Panc1 (cell line): ENCODE measurements around the gene RFX7. TPM values are rescaled to one million over a fixed set of nuclear protein-coding genes. Genes with fewer than 3 reads are reported as not detected.
"Not testable (repeated sequence)": the region's sequence is repeated elsewhere in the genome, so short reads cannot be mapped to it uniquely, and the experiment has no call there.

Experiments used
- ATAC-seq: fragments of 200-7000 bp; cut with Tn5 transposase; 2 replicates; pipeline ENCODE4 v1.9.1; 2020; ENCODE audit warnings: mild to moderate bottlenecking, moderate library complexity
- BruUV-seq: library from RNA; stranded (reverse); fragments of 400-500 nt; replicated peaks from 2 replicates; lab custom pipeline; 2021; lab: Mats Ljungman, UMichigan
- CTCF ChIA-PET: fragments of 300-600 bp; sonication (Branson Sonifier 250); formaldehyde crosslinking; loops from one replicate; lab custom pipeline; 2022; ENCODE audit warnings: antibody characterized with exemption; lab: Charles Lee
- POLR2A ChIA-PET: fragments of 300-600 bp; sonication (Branson Sonifier 250); formaldehyde crosslinking; loops from one replicate; lab custom pipeline; 2022; ENCODE audit warnings: antibody characterized with exemption; lab: Charles Lee
- DNase-seq: peaks from one replicate; pipeline ENCODE4 v3.0.0-alpha.2; 2010; ENCODE audit warnings: low read depth, low spot score
- H3K27ac ChIP-seq: 2 replicates; pipeline ENCODE4 v1.5.1; 2011; ENCODE audit warnings: mild to moderate bottlenecking, low read length, inconsistent platforms
- H3K27me3 ChIP-seq: fragments of 200-500 bp; sonication (Bioruptor generic); 2 replicates; pipeline ENCODE4 v1.6.0; 2014; ENCODE audit warnings: low read length, inconsistent platforms; ENCODE audit not compliant: control insufficient read depth, insufficient read depth
- H3K36me3 ChIP-seq: fragments of 200-500 bp; sonication (Bioruptor generic); 2 replicates; pipeline ENCODE4 v1.5.1; 2014; ENCODE audit warnings: inconsistent platforms, mild to moderate bottlenecking, low read length, moderate library complexity; ENCODE audit not compliant: control insufficient read depth, insufficient read depth
- H3K4me1 ChIP-seq: 2 replicates; pipeline ENCODE4 v1.5.1; 2011; ENCODE audit warnings: inconsistent platforms, mild to moderate bottlenecking, low read length, moderate library complexity; ENCODE audit not compliant: control insufficient read depth, insufficient read depth
- H3K4me3 ChIP-seq, 2 experiments: 2 replicates each; pipeline ENCODE4 v1.5.1; 2011 to 2012; ENCODE audit warnings: low read depth in 2 of 2, low read length in 2 of 2, mild to moderate bottlenecking in 2 of 2, inconsistent platforms in 1 of 2, moderate library complexity in 1 of 2
- H3K9me3 ChIP-seq: fragments of 200-500 bp; sonication (Bioruptor generic); 2 replicates; pipeline ENCODE4 v1.5.1; 2014; ENCODE audit warnings: low read depth, mild to moderate bottlenecking, inconsistent platforms, low read length, moderate library complexity; ENCODE audit not compliant: control insufficient read depth, insufficient read depth
- CTCF ChIP-seq: fragments of 450-650 bp; IDR thresholded peaks from 2 replicates; pipeline ENCODE4 v1.5.1; 2017; ENCODE audit warnings: mild to moderate bottlenecking
- POLR2AphosphoS5 ChIP-seq: IDR thresholded peaks from 2 replicates; pipeline ENCODE4 v1.6.1; 2012; ENCODE audit warnings: mild to moderate bottlenecking, low read depth, low read length, moderate library complexity
- REST ChIP-seq, 2 experiments: IDR thresholded peaks; 2 replicates each; pipeline ENCODE4 v1.6.1; 2011 to 2012; ENCODE audit warnings: low read depth in 2 of 2, control low read depth in 1 of 2, low read length in 1 of 2, mild to moderate bottlenecking in 1 of 2, moderate library complexity in 1 of 2; ENCODE audit not compliant: insufficient read depth in 1 of 2
- SIN3A ChIP-seq: IDR thresholded peaks from 2 replicates; pipeline ENCODE4 v1.6.1; 2012; ENCODE audit warnings: low read depth, mild to moderate bottlenecking, low read length, moderate library complexity, borderline replicate concordance; ENCODE audit not compliant: insufficient read depth
- TCF7L2 ChIP-seq: IDR thresholded peaks from 2 replicates; pipeline ENCODE4 v1.6.1; 2011; ENCODE audit warnings: mild to moderate bottlenecking, low read depth, low read length, inconsistent platforms
- in situ Hi-C: cut with HindIII; loops from 2 replicates; pipeline ENCODE4 v1.10.0; 2016; ENCODE audit warnings: low sequenced_read_pairs, low pct_unique_long_range_greater_than_20kb
- intact Hi-C: fragments of 100-400 bp; cut with micrococcal nuclease; formaldehyde crosslinking; loops from one replicate; pipeline ENCODE4 v1.10.0; 2022; ENCODE audit not compliant: unreplicated experiment
- total RNA-seq: library from RNA; stranded (reverse); gene quantifications from one replicate; pipeline ENCODE4 v1.2.1, GENCODE V29; 2021; ENCODE audit not compliant: unreplicated experiment

RFX7 gene
- total RNA-seq, 1 experiment from 2014 or later = 24.2 TPM

- intact Hi-C loops, DNase-seq, BruUV-seq, POLR2A ChIA-PET, ATAC-seq, H3K9me3 ChIP-seq, CTCF ChIA-PET, H3K36me3 ChIP-seq, H3K27me3 ChIP-seq, in situ Hi-C loops, H3K27ac ChIP-seq, H3K4me3 ChIP-seq, H3K4me1 ChIP-seq: not testable (repeated sequence)
Observed at GRCh38 chr15:56257306-56257705, 13.6 kb upstream of the RFX7 start.

DNA sequence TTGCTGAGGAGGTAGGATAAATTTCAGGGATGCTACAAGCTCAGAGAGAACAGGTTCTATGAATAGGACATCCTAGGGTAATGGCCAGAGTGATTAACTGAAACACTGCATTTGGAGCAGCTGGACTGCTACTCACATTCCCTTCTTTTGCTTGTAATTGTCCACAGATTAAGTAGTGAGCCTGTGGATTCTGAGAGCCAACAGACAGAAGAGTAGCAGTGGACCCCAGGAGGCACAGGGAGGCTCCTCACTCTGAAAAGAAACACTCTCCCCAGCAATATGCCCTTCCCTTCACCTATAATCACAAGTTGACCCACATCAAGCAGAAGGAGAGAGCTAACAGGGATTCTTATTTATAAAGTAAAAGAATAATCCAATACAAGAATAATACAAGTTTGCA is 10.6 kb upstream of the RFX7 start:
- CTCF ChIA-PET = no interaction called here
- TF ChIP-seq REST (IDR thresholded peaks at IDR 0.05; ENCODE audit: insufficient read depth in 1 of 2, low read depth in 2 of 2, low read length in 1 of 2) (no peak), SIN3A (no peak), POLR2AphosphoS5 (no peak), CTCF (no peak), TCF7L2 (no peak)
- H3K9me3 ChIP-seq = no peaks in the 10 kb centered on the region
- POLR2A ChIA-PET = no interaction called here
- no peaks in the 10 kb centered on the region for H3K27me3 ChIP-seq
- in situ Hi-C loops (no loop called here), intact Hi-C loops (no loop called here)
- no TSS peak for BruUV-seq
- no peak for DNase-seq
- ATAC-seq = no peak
- H3K4me1 ChIP-seq = no peaks in the 10 kb centered on the region
- H3K36me3 ChIP-seq = no peaks in the 10 kb centered on the region
- H3K4me3 ChIP-seq = no peak overlapping the region
- no peak overlapping the region for H3K27ac ChIP-seq

DNA sequence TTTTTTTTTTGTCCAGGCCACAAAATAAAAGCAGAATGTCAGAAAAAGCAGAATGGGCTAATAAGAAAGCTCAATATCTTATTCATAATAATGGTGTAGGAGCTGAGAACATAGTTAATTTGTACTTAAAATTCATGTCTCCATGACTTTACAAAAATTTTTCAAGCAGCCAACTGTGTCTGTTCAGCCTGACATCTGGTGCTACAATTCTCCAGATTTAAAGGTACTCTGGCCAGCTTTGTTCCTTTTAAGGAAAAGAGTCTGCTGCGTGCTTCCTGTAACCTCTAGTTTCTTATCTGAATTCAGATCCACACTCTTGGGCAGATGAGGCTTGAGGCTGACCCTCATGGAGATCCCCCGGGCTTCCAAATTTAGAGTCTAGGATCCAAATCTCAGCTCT is 8.7 kb upstream of the RFX7 start:
- Histone ChIP-seq H3K36me3 (no peaks in the 10 kb centered on the region), H3K27ac (no peak overlapping the region), H3K4me1 (no peaks in the 10 kb centered on the region), H3K9me3 (no peaks in the 10 kb centered on the region), H3K4me3 (no peak overlapping the region), H3K27me3 (no peaks in the 10 kb centered on the region)
- no peak for ATAC-seq
- TF ChIP-seq CTCF (no peak), POLR2AphosphoS5 (no peak), SIN3A (no peak)
- no TSS peak for BruUV-seq
- in situ Hi-C loops = no loop called here
- ChIA-PET POLR2A (interaction anchor here (0.6 kb wide), 2 partner anchors 8 to 34 kb away, joined by 4 to 10 read pairs; no protein-coding TSS in a partner anchor), CTCF (interaction anchor here (0.6 kb wide), 1 partner anchor 42 kb away, joined by 6 read pairs; no protein-coding TSS in a partner anchor)
- intact Hi-C loops = no loop called here
- no peak for DNase-seq
